Measurements from ENCODE around the gene RNF208. TPM values are rescaled to one million over a fixed set of nuclear protein-coding genes. Genes with fewer than 3 reads are reported as not detected.

The RNF208 gene
- total RNA-seq, 1 experiment from 2014 or later = not detected

DNA sequence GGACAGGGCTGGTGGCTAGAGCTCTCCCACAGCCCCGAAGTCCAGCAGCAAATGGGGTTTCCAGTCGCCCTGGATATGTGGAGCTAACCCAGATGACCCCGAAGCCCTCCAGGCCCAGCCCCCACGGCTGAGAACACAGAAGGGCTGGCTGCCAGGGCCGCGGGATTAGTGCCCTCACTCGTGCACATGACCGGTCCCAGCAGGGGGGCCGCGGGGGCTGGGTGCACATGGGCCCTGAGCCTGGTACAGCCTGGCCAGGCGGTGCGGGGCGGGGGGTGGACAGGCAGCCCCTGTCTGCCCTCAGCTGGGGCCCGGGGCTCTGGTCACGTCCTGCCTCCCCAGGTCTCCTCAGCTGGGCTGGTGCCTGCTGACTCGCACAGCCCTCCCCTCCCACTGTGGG, 27.7 kb downstream of the RNF208 start:
- H3K4me3 ChIP-seq = no peak overlapping the region
- no peak for DNase-seq
- H3K9me3 ChIP-seq = no peaks in the 10 kb centered on the region
- no peaks in the 10 kb centered on the region for H3K27me3 ChIP-seq
- peaks cover 8% of the 10 kb centered on the region for H3K36me3 ChIP-seq

DNA sequence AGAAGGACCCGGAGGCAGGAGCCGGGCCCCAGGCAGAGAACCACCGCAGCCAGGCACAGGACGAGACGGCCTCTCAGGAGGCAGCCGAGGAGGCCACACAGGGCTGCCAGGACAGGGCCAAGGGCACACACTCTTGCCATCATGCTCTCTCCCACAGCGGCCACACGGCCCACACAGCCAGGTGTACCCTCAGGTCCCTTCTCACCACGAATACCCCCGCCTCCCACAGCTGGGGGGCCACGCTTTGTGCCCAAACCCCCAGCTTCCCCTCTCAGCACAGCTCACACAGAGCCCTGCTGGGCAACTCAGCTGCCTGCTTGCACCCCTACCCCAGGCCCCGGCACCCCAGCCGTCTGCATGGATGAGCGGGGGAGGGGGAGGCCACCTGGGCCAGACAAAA, 28.3 kb downstream of the RNF208 start:
- H3K36me3 ChIP-seq = peaks cover 8% of the 10 kb centered on the region
- no peaks in the 10 kb centered on the region for H3K27me3 ChIP-seq
- no peaks in the 10 kb centered on the region for H3K9me3 ChIP-seq
- H3K4me3 ChIP-seq = no peak overlapping the region
- no peak for DNase-seq

DNA sequence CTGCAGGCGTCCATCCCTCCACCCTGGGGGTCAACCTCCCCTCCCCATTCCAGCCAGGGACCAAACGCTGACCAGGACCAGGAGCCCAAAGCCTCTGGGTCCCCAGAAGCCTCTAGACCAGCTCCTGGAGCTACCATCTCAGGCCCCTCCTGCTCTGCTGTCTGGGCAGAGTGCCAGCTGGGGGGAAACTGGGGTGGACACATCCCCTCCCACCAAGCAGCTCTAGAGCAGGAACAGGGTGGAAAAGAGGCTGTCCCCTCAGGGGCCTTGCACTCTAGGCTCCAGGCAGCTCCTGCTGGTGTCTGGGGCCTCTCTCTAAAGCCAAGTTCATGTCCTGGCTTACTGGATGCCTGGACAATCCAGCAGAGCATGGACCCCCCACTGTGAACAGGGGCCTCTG, 29.2 kb downstream of the RNF208 start:
- H3K36me3 ChIP-seq = peaks cover 8% of the 10 kb centered on the region
- DNase-seq = no peak
- no peak overlapping the region for H3K4me3 ChIP-seq
- no peaks in the 10 kb centered on the region for H3K27me3 ChIP-seq
- H3K9me3 ChIP-seq = no peaks in the 10 kb centered on the region

DNA sequence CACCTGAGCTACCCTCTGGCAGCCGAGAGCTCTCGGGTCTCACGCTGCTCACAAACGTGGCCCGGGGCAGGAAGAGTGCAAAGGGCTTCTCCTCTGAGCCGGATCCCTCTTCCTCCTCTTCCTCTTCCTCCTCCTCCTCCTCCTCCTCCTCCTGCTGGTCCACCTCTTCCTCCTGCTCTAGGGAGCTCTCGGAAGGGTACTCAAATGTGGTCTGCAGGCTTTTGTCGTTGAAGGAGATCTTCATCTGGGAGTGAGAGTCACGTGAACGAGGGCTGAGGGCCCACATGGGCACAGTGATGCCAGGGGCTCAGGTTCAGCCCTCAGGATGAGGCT, 29.6 kb downstream of the RNF208 start:
- H3K27me3 ChIP-seq = no peaks in the 10 kb centered on the region
- no peak for DNase-seq
- no peak overlapping the region for H3K4me3 ChIP-seq
- H3K9me3 ChIP-seq = no peaks in the 10 kb centered on the region
- peaks cover 9% of the 10 kb centered on the region for H3K36me3 ChIP-seq

DNA sequence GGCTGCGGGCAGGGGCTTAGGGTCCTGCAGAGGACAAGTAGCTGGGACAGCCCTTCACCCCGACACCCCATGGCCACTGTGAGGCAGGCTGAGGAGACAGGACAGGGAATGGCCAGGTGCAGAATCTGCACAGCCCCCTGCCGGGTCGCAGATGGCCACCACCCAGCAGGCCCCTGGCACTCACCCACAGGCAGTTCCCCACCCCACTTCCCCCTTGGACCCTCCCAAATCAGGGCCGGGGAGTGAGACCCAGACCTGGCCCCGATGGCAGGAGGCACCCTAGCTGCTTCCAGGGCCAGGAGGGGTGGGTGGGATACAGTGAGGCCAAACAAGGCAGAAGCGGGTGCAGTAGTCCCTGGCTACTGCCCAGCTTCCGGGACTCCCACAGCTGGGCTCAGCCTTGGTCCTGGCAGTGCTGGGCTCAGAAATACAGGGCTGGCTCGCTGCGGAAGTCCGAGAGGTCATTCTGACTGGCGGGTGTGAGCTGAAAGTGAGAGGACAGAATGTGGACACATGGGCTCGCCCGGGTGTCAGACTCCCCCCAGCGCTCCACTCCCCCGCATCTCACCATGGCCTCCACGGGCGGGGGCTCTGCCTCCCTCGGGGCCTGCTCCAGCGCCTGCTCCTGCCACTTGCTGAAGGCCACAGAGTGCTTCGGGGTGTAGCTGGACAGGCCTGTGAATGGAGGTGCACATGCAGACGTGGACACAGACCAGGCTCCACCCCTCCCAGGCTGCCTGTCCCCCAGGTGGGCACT, 30.2 kb downstream of the RNF208 start:
- H3K36me3 ChIP-seq = peaks cover 15% of the 10 kb centered on the region
- H3K27me3 ChIP-seq = no peaks in the 10 kb centered on the region
- H3K4me3 ChIP-seq = no peak overlapping the region
- no peaks in the 10 kb centered on the region for H3K9me3 ChIP-seq
- no peak for DNase-seq

DNA sequence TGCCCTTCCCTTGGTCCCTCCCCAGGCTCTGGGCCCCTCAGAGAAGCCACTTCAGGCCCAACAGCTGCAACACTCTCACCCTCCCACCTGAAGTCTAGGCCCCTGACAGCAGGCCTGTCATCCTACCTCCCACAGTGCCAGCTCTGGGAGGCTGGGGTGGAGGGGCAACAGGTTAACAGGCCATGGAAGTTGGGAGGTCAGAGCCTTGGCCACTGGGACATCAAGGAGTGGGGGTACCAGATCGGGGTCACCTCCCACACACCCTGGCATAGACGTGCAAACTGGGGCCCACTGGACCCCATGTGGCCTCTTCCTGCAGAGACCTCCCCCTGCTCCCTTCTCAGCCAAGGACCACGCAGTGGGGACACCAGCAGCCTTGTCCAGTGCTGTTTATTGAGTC, 30.8 kb downstream of the RNF208 start:
- no peaks in the 10 kb centered on the region for H3K27me3 ChIP-seq
- no peaks in the 10 kb centered on the region for H3K9me3 ChIP-seq
- DNase-seq = no peak
- peaks cover 16% of the 10 kb centered on the region for H3K36me3 ChIP-seq
- H3K4me3 ChIP-seq = no peak overlapping the region

DNA sequence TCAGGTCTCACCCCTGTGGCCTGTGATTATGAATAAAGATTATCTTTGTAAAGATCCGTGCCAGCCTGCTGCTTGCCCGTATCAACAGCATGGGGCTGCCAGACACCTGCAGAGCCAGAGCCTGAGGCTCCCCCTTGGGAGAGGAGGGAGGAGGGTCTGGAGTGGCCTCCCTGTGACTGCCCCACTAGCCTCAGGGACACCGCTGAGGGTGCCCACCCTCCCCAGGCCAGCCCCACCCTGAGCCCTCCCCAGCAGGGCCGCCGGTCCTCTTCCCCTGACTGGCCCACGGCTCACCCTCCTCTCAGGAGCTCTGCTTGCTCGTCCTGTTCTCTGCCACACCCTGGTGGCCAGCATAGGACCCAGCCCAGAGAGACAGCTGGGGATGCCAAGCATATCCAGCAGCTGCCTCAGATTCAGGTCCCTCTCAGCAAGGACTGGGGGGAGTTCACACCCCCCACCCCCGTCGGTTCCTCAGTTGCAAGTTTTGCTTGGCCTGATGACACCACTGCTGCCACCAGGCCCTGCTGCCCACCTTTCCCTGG, 31.7 kb downstream of the RNF208 start:
- Histone ChIP-seq H3K36me3 (peaks cover 18% of the 10 kb centered on the region), H3K4me3 (no peak overlapping the region), H3K27me3 (no peaks in the 10 kb centered on the region), H3K9me3 (no peaks in the 10 kb centered on the region)
- no peak for DNase-seq

DNA sequence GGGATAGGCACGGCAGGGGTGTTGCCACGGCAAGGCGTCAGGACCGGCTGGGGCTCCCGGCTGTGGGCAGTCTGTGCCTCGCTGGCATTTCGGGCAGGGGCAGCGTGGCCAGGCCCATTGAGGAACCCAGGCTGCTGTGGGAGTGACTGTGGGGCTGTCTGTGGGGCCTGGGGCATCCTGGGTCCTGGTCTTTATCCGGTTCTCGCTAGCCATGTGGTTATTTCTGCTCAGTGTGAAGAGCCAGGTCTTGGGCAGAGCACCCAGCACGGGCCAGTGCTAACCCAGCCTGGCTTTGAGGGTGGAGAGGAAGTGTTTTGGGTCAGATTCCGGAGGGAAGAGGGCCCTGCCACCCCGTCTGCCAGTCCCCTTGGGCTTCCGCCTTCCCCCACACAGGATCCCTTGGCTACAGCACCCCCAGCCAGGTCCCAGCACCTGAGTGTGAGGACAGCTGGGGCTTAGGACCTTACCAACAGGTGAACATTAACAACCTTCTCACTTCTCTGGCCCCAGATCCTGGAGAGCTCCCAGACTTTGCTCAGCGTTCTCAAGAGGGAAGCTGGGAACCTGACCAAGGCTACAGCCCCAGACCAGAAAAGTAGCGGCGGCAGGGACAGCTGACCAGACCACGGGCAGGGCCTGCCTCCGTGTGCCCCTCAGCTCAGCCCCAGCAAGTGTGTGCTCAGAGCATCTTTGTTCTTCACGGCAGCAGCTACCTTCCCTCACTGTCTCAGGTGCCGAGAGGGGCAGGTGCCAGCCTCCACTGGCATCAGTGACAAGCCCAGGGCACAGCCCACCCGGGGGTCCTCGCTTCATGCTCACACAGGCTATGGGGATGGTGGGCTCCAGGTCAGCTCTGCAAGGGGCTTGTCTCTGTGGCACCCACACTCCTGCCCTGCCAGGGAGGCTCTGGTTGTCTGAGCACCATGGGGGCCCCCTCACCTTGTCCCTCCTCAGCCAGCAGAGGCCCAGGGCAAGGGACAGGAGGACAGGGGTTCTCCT, 32.4 kb downstream of the RNF208 start:
- DNase-seq = no peak

DNA sequence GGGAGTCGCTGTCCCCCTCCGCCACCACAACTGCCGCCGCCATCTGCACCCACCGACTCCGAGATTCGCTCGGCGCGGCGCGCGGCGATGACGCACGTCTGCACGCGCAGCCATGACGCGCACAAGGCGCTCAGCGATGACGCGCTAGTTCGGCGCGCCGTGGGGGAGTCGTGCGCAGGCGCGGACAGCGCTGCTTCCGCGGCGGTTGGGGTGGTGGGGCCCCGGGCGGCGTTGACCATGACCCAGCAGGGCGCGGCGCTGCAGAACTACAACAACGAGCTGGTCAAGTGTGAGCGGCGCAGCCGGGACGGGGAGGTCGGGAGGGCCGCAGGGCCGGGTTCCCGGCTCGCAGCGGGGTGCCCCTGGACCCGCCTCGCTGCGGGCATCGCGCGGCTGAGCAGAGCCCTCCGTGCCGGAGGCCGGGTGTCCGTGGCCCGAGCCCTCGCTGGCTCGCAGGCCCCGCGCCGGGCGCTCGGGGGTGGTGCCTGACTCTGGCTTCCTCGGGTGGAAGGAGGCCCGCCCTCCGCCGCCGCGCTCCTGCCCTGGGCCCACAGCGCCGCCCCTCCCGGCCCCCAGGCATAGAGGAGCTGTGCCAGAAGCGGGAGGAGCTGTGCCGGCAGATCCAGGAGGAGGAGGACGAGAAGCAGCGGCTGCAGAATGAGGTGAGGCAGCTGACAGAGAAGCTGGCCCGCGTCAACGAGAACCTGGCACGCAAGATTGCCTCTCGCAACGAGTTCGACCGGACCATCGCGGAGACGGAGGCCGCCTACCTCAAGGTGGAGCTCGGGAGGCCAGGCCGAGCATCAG, 33.3 kb downstream of the RNF208 start, which contains the start of the genes ANAPC2 and SSNA1:
TSS of gene ANAPC2 (minus strand) at position 71 of the 807 bp plus-strand sequence. CDS start at position 43, 28 bp downstream.
TSS of gene SSNA1 (plus strand) at position 187 of the 807 bp plus-strand sequence. CDS start at position 238, 51 bp downstream.
- H3K4me3 ChIP-seq = peak within 1 kb of the TSS; percentile 88
- H3K36me3 ChIP-seq = peaks cover 18% of the 10 kb centered on the region

More for the DNA sequence above, 32.4 kb downstream of the RNF208 start:
- Histone ChIP-seq H3K36me3 (peaks cover 18% of the 10 kb centered on the region), H3K9me3 (no peaks in the 10 kb centered on the region), H3K4me3 (peak overlapping the region; percentile 88), H3K27me3 (no peaks in the 10 kb centered on the region)

DNA sequence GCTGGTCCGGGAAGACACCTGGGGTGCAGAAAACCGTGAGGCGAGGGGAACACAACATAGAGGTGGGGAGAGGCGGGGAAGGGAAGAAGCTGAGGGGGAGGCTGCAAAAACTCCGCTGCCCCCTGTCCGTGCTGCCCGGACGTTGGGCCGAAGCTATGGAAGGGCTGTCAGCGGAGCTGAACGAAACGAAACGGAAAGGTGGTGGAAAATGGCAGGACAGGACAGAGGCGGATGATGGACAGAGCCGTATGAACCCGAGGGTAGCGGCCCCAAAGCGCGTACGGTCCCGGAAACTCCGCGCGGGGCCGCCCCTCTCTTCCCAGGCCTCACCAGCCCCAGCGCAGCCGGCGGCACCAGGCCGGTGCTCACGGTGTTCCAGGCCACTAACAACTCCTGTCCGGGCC, 34.0 kb downstream of the RNF208 start:
- no peaks in the 10 kb centered on the region for H3K9me3 ChIP-seq
- H3K4me3 ChIP-seq = peak overlapping the region; percentile 88
- DNase-seq = no peak
- peaks cover 18% of the 10 kb centered on the region for H3K36me3 ChIP-seq
- H3K27me3 ChIP-seq = no peaks in the 10 kb centered on the region

More for the DNA sequence above, 33.3 kb downstream of the RNF208 start, which contains the start of the genes ANAPC2 and SSNA1:
- Histone ChIP-seq H3K27me3 (no peaks in the 10 kb centered on the region), H3K9me3 (no peaks in the 10 kb centered on the region)
- DNase-seq = peak; percentile 89

DNA sequence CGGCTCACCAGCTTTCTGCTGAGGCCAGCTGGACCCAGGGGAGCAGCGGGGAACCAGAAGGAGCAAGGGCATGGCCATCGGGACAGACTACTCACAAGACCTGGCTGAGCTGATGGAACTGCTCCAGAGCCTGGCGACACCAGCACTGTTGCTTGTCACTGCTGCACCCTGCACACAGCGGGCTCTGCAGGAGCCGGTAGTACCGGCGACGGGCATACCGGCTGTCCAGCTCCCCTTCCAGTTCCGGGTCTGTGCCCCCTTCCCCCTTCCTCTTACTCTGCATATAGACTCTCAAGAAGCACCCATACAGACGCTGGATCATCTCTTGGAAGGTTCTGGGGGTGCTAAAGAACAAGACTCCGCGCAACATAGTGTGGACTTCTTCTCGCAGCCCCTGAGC, 34.7 kb downstream of the RNF208 start:
- peaks cover 23% of the 10 kb centered on the region for H3K36me3 ChIP-seq

DNA sequence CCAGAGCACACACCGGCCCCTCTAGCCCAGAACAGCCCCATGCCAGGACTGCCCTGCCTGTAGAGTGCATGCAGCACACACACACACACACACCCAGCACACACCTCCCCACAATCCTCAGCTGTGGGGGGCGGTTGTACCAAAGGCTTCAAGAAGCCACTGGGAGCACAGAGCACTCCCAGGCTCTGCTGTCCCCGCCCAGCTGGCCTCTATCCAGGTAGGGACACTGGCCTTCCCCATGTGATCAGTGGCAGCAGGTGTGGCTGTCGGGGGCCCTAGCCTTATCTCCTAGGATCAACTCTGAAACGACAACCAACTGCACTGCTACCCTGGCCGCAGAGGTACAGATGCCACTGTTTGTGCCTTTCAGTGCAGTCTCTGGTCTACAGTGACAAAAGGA, 35.7 kb downstream of the RNF208 start:
- Histone ChIP-seq H3K27me3 (no peaks in the 10 kb centered on the region), H3K4me3 (no peak overlapping the region), H3K9me3 (no peaks in the 10 kb centered on the region), H3K36me3 (peaks cover 23% of the 10 kb centered on the region)
- no peak for DNase-seq

More for the DNA sequence above, 34.7 kb downstream of the RNF208 start:
- Histone ChIP-seq H3K27me3 (no peaks in the 10 kb centered on the region), H3K9me3 (no peaks in the 10 kb centered on the region), H3K4me3 (peak overlapping the region; percentile 88)
- no peak for DNase-seq

DNA sequence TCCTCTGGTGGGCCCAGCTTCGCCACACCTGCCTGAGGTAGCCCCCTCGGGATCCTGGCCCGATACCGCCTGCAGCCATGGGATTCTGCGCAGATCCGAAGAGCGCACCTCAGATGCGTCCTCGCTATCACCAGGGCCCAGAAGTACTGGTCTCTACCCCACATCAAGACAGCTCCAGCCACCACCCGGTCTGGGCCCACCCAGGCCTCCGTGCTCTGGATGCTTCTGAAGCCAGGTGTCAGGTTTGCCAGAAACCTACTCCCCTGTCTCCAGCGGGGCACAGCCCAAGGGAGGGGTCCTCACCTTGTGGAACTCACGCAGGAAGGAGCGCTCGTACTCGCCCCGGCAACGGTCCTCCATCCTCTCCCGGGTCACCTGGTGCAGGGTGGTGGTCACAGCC, 36.1 kb downstream of the RNF208 start:
- Histone ChIP-seq H3K27me3 (no peaks in the 10 kb centered on the region), H3K36me3 (peaks cover 23% of the 10 kb centered on the region), H3K4me3 (no peak overlapping the region), H3K9me3 (no peaks in the 10 kb centered on the region)
- DNase-seq = no peak

DNA sequence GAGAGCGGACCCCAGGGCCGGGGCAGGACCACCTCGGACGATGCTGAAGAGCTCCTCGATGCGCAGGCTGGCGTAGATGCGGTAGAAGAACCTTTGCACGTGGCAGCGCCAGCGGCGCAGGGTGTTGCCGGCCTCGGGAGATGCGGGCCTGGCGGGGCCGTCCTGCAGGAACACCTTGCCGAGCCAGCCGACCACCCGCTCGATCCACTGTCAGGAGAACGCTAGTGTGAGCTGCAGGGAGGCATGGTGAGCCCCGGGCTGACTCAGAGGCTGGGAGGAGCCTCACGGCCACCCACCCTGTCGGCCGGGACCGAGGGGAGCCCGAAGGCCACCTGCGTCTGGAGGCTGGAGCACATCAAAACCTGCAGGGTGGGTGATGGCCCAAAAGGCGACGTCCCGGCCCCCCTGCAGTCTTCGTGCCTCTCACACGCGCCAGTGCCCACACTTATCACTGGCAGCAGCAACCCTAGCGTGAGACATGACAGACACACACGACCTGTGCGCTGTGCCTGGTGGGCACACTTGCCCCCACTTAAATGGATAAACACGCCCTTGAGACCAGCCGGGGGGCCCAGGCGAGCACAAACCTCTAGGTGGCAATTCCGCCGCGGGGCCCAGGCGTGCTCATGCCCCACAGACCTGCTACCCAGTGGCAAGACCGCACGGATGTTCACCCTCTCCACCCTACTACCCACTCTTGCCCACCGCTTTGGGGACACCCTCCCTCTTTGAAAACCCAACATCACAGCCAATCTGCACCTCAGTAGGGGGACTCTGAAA, 37.0 kb downstream of the RNF208 start:
- Histone ChIP-seq H3K36me3 (peaks cover 22% of the 10 kb centered on the region), H3K27me3 (no peaks in the 10 kb centered on the region), H3K9me3 (no peaks in the 10 kb centered on the region), H3K4me3 (no peak overlapping the region)
- DNase-seq = no peak

DNA sequence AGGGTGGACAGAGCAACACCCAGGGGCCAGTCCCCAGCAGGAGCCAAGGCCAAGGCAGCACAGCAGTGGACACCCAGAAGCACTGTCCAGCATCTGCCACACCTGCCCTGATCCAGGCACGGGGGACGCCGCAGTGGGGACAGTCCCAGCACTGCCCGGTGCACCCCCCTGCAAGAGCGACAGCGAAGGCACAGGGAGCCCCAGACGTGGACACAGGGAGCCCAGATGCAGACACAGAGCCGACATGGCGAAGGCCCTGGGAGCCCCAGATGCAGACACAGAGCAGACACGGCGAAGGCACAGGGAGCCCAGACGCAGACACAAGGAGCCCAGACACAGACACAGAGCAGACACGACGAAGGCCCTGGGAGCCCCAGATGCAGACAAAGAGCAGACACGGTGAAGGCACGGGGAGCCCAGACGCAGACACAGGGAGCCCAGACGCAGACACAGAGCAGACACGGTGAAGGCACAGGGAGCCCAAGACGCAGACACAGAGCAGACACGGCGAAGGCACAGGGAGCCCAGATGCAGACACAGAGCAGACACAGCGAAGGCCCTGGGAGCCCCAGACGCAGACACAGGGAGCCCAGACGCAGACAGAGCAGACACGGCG, 38.0 kb downstream of the RNF208 start:
- peaks cover 15% of the 10 kb centered on the region for H3K36me3 ChIP-seq
- no peaks in the 10 kb centered on the region for H3K27me3 ChIP-seq

More for the DNA sequence above, 38.0 kb downstream of the RNF208 start:
- H3K9me3 ChIP-seq = no peaks in the 10 kb centered on the region
- no peak overlapping the region for H3K4me3 ChIP-seq
- DNase-seq = no peak

Data from MG63 (cell line).